Lung (tissue), 12 donors: ENCODE measurements around the gene LMO2. TPM values are rescaled to one million over a fixed set of nuclear protein-coding genes. Genes with fewer than 3 reads are reported as not detected.
"Not testable (repeated sequence)": the region's sequence is repeated elsewhere in the genome, so short reads cannot be mapped to it uniquely, and the experiment has no call there.

Experiments used
- ATAC-seq: fragments of 200-7000 bp; cut with Tn5 transposase; one replicate; pipeline ENCODE4 v1.9.1; 2020; ENCODE audit warnings: moderate number of reproducible peaks; ENCODE audit not compliant: insufficient read depth, low FRiP score
- DNase-seq, 3 donors: peaks; one replicate each; pipeline ENCODE4 v3.0.0-alpha.2; 2013 to 2017
- H3K27ac ChIP-seq, 2 donors: one replicate each; pipeline ENCODE4 v1.5.1; 2013; ENCODE audit warnings: mild to moderate bottlenecking in 2 of 2, moderate library complexity in 2 of 2, control low read depth in 1 of 2, inconsistent platforms in 1 of 2, low read depth in 1 of 2, low read length in 1 of 2
- H3K27me3 ChIP-seq, 3 donors: one replicate each; pipeline ENCODE4 v1.5.1; 2013; ENCODE audit warnings: low read length in 2 of 3; ENCODE audit not compliant: control insufficient read depth in 3 of 3, insufficient read depth in 3 of 3
- H3K36me3 ChIP-seq, 4 donors: one replicate each; pipeline ENCODE4 v1.5.1; 2013; ENCODE audit warnings: low read length in 4 of 4, mild to moderate bottlenecking in 1 of 4, moderate library complexity in 1 of 4; ENCODE audit not compliant: control insufficient read depth in 4 of 4, insufficient read depth in 4 of 4
- H3K4me1 ChIP-seq, 5 donors: one replicate each; pipeline ENCODE4 v1.5.1; 2013; ENCODE audit warnings: low read length in 5 of 5, mild to moderate bottlenecking in 2 of 5, moderate library complexity in 1 of 5; ENCODE audit not compliant: control insufficient read depth in 5 of 5, insufficient read depth in 5 of 5
- H3K4me3 ChIP-seq: one replicate; pipeline ENCODE4 v1.5.1; 2013; ENCODE audit warnings: mild to moderate bottlenecking, control low read depth, moderate library complexity
- H3K9ac ChIP-seq, 2 donors: one replicate each; pipeline ENCODE4 v1.5.1; 2013; ENCODE audit warnings: low read length in 2 of 2, control low read depth in 1 of 2; ENCODE audit not compliant: insufficient read depth in 1 of 2
- H3K9me3 ChIP-seq, 4 donors: one replicate each; pipeline ENCODE4 v1.5.1; 2013; ENCODE audit warnings: low read length in 3 of 4, mild to moderate bottlenecking in 1 of 4, moderate library complexity in 1 of 4; ENCODE audit not compliant: control insufficient read depth in 4 of 4, insufficient read depth in 3 of 4
- CTCF ChIP-seq: IDR thresholded peaks from 2 replicates; pipeline ENCODE4 v1.5.1; 2012; ENCODE audit warnings: mild to moderate bottlenecking; ENCODE audit errors: control extremely low read depth, extremely low read depth
- WGBS, 2 donors: extraction: QIAGEN DNeasy Blood & Tissue Kit; methylation state at CpG; one replicate each; pipeline ENCODE4 v1.1.7; 2013; 5-methylcytosine and 5-hydroxymethylcytosine counted together
- polyA plus RNA-seq, 2 donors: library from polyadenylated mRNA; stranded (reverse); fragments of 200-250 nt; gene quantifications; one replicate each; pipeline ENCODE4 v1.2.1, GENCODE V29; 2013
- total RNA-seq, 2 donors: library from RNA; depleted of rRNA in 1 of 2; stranded (reverse); fragments of >200 nt in 1 of 2; gene quantifications; one replicate each; pipeline ENCODE4 v1.2.1, GENCODE V29; 2014 to 2021
- donor health status: control.
- donor health status: control.
- donor health status: Bipolar disorder and iron deficiency.
- donor health status: healthy.
- donor health status: DM: yes; HTN: yes; CAD: no.

LMO2 gene
- total and polyA plus RNA-seq, 4 donors: 26.6 to 41.3 (median 32.4) TPM

GRCh38 chr11:33919645-33920044 is 27.8 kb upstream of the LMO2 start:
- DNase-seq: no peak
- H3K4me1 ChIP-seq: no peaks in the 10 kb centered on the region
- H3K9me3 ChIP-seq: peaks cover 0 to 3% (median 0%) of the 10 kb centered on the region in 4 donors
- no peak for TF ChIP-seq CTCF
- no peak overlapping the region for H3K4me3 ChIP-seq
- H3K27me3 ChIP-seq: no peaks in the 10 kb centered on the region
- H3K27ac ChIP-seq: no peak overlapping the region
- WGBS, 2 donors: 45 to 50% methylated on average over 1 of the region's 1 CpG
- H3K9ac ChIP-seq: no peak overlapping the region
- no peak for ATAC-seq
- H3K36me3 ChIP-seq: no peaks in the 10 kb centered on the region

- H3K4me1 ChIP-seq, H3K9ac ChIP-seq, H3K4me3 ChIP-seq, DNase-seq, H3K36me3 ChIP-seq, H3K9me3 ChIP-seq, H3K27ac ChIP-seq, H3K27me3 ChIP-seq, ATAC-seq: not testable (repeated sequence)
- WGBS, 2 donors: 53% methylated on average over 1 of the region's 1 CpG
Measured at GRCh38 chr11:33917402-33917801, 25.5 kb upstream of the LMO2 start.

GRCh38 chr11:33916736-33917135 is 24.9 kb upstream of the LMO2 start:
- no peaks in the 10 kb centered on the region for H3K36me3 ChIP-seq
- no peaks in the 10 kb centered on the region for H3K27me3 ChIP-seq
- H3K9ac ChIP-seq: no peak overlapping the region
- no peak for TF ChIP-seq CTCF
- H3K9me3 ChIP-seq: peaks cover 0 to 5% (median 3%) of the 10 kb centered on the region in 4 donors
- H3K4me1 ChIP-seq: peaks cover 0 to 10% (median 0%) of the 10 kb centered on the region in 5 donors
- no peak overlapping the region for H3K4me3 ChIP-seq
- H3K27ac ChIP-seq: no peak overlapping the region
- ATAC-seq (no peak), DNase-seq (no peak)

GRCh38 chr11:33915526-33915925 is 23.6 kb upstream of the LMO2 start:
- 86 to 92% methylated on average over 5 of the region's 5 CpGs for WGBS, 2 donors
- DNase-seq: no peak
- TF ChIP-seq CTCF: no peak
- Histone ChIP-seq H3K27me3 (no peaks in the 10 kb centered on the region), H3K4me1 (peaks cover 0 to 10% (median 0%) of the 10 kb centered on the region in 5 donors), H3K9ac (no peak overlapping the region), H3K9me3 (peaks cover 0 to 5% (median 3%) of the 10 kb centered on the region in 4 donors), H3K4me3 (no peak overlapping the region), H3K27ac (no peak overlapping the region), H3K36me3 (no peaks in the 10 kb centered on the region)
- ATAC-seq: no peak
